Thyroid gland (tissue), 4 donors: ENCODE data around the gene ATP6V0B.

Experiments used
- POLR2A ChIP-seq, 2 donors: fragments of 450-650 bp; IDR thresholded peaks; one replicate each; pipeline ENCODE4 v1.6.1; 2017; ENCODE audit warnings: antibody characterized with exemption in 2 of 2, mild to moderate bottlenecking in 2 of 2, moderate library complexity in 1 of 2
- TF ChIP-seq, protein P1 (sequence below), 6 experiments: fragments of 200-600 bp in 3 of 6; fragments of 450-650 bp in 3 of 6; sonication (generic) in 3 of 6; IDR thresholded peaks; one replicate each; pipeline ENCODE4 v1.5.1; 2016 to 2019; ENCODE audit warnings: antibody characterized with exemption in 6 of 6, mild to moderate bottlenecking in 2 of 6, inconsistent platforms in 1 of 6, moderate library complexity in 1 of 6

DNA sequence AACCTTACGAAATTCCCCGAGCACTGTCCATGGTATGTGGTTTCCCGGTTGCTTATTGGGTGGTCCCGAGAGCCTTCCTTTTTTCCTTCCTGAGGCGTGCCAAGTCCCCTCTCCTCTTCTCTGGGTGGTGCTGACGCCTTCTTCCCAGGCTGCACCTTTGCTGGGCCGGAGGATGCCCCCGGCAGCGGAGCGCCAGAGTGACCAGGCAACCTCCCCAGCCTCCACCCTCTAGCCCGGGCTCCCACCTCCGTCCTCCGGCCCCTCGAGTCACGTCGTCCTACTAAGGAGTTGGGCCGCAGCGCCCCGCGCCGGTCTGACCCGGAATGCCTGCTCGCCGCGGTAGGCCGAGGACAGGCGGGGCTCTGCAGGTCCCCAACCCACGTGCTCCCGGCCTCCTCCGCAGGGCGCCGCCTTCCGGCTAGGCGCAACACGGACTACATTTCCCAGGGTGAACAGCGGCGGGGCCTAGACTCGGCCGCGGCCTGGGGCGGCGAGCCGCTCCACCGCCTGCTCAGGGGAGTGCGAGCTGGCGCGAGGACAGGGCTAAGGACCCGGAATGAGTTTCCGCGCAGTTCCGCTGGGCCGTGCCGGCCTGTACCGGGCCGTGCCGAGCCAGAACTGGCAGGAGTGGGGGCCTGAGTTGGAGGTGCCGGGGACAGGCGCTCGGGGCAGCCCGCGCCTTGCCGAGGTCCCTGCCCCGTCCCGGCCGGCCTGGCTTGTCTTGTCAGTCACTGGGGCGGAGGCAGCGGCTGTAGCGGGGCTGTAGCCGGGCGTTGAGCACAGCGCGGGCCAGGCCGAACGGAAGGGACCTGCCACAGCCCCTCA lies 28.3 kb upstream of the ATP6V0B start, which contains the start of gene IPO13:
- TF ChIP-seq POLR2A (IDR thresholded peaks at IDR 0.05): peak in 1 of 2 donors; percentile 81
- TF ChIP-seq, protein P1, sequence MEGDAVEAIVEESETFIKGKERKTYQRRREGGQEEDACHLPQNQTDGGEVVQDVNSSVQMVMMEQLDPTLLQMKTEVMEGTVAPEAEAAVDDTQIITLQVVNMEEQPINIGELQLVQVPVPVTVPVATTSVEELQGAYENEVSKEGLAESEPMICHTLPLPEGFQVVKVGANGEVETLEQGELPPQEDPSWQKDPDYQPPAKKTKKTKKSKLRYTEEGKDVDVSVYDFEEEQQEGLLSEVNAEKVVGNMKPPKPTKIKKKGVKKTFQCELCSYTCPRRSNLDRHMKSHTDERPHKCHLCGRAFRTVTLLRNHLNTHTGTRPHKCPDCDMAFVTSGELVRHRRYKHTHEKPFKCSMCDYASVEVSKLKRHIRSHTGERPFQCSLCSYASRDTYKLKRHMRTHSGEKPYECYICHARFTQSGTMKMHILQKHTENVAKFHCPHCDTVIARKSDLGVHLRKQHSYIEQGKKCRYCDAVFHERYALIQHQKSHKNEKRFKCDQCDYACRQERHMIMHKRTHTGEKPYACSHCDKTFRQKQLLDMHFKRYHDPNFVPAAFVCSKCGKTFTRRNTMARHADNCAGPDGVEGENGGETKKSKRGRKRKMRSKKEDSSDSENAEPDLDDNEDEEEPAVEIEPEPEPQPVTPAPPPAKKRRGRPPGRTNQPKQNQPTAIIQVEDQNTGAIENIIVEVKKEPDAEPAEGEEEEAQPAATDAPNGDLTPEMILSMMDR (IDR thresholded peaks at IDR 0.05): peak; percentile 61 to 86 (median 71)
